ENCODE data around the gene MRAS.
"Not testable (repeated sequence)": the region's sequence is repeated elsewhere in the genome, so short reads cannot be mapped to it uniquely, and the experiment has no call there.

MRAS gene

DNA sequence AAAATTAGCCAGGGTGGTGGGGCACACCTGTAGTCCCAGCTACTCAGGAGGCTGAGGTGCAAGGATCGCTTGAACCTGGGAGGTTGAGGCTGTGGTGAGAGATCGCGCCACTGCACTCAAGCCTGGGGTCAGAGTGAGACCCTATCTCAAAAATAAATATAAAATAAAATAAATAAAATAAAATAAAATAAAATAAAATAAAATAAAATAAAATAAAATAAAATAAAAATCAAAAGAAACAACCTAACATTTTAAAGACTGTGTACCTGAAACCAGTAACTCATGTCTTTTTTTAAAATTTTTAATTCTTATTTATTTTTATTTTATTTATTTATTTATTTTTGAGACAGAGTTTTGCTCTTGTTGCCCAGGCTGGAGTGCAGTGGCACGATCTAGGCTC is 78.4 kb downstream of the MRAS start:
- DNase-seq: not testable (repeated sequence)

DNA sequence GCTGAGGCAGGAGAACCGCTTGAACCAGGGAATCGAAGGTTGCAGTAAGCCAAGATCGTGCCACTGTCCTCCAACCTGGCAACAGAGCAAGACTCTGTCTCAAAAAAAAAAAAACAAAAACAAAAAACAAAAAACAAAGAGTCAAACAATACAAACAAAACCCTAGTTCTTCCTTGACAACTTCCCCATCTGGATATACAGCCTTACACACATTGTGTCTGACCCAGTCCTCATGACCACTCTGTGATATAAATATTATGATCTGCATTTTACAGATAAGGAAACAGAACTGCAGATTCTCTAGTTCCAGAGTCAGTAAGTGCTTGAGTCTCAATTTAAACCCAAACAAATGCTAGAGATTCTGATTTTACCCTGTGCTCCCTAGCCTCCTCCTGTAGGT is 81.3 kb downstream of the MRAS start:
- no peak for DNase-seq

DNA sequence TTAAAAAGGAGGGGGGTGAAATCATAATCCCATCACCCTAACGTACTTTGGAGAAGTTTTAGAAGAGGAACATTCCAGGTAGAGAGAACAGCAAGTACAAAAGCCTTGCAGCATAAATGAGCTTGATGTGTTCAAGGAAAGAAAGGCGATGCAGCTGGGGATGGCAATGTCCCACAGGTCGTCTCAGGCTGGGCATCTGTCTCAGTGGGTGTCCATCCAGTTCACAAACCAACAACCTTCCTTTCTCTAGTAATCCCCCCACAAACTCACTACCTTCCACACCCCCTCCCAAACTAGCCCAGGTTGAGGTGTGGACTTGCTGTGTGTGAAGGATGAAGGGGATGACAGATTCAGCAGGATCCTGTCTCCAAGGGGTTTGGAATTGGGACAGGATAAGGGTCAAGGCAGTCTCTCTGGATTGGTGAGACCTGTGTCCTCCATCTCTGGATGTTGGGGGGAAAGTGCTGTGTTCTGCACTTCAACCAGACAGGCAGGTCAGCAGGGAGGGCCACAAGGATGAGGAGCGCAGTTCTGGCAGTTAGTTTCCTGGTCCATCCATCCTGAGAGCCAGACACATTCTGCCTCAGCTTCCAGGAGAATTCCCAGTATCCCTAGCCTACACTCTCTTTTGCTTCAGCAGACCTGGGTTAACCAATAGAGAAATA is 84.3 kb downstream of the MRAS start:
- no peak for DNase-seq

DNA sequence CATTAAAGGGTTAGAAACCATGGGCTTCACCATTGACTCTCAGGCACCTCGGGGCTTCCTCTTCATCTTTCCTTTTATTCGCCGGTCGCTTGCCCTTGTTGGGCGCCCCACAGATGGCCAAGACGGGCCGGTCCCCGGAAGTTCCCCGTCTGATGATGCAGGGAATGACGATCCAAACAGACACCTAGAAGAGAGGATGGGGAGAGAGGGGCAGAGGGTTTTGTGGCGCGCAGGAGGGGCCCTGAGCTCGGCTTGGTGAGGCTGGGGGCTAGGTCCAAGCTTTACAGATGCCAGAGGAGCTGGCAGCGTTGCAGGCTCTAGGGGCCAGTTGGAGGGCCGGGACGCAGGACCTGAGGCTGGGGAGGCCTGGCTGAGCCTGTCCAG is 85.5 kb downstream of the MRAS start:
- no peak for DNase-seq

DNA sequence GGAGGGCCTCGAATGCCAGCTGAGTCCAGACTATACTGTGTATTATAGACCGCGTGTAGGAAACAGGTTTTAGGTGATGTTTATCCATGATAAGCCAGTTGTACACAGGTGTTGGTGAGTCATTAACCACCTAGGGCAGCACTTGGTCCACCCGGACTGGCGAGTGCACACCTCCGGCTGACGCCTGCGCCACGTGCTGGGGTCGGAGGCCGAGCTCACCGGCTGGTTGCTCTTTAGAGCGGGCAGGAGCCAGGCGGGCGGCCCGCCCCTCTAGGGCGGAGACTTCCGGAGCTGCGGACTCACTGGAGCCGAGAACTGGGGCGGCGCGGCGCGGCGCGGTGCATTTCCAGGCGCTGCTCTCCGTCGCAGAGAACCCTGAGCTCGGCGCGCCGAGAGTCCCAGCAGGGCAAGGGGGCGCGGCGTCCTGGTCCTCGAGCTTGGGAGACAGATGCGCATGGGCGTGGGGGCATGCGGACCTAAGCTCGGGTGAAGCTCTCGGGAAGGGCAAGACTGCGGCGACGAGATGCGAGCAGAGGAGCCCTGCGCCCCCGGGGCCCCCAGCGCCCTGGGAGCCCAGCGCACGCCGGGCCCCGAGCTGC is 86.0 kb downstream of the MRAS start, which contains the start of gene ESYT3:
TSS of gene ESYT3 (plus strand) at position 341 of the 599 bp plus-strand sequence. CDS start at position 524, 183 bp downstream.
- peak; percentile 31 for DNase-seq

DNA sequence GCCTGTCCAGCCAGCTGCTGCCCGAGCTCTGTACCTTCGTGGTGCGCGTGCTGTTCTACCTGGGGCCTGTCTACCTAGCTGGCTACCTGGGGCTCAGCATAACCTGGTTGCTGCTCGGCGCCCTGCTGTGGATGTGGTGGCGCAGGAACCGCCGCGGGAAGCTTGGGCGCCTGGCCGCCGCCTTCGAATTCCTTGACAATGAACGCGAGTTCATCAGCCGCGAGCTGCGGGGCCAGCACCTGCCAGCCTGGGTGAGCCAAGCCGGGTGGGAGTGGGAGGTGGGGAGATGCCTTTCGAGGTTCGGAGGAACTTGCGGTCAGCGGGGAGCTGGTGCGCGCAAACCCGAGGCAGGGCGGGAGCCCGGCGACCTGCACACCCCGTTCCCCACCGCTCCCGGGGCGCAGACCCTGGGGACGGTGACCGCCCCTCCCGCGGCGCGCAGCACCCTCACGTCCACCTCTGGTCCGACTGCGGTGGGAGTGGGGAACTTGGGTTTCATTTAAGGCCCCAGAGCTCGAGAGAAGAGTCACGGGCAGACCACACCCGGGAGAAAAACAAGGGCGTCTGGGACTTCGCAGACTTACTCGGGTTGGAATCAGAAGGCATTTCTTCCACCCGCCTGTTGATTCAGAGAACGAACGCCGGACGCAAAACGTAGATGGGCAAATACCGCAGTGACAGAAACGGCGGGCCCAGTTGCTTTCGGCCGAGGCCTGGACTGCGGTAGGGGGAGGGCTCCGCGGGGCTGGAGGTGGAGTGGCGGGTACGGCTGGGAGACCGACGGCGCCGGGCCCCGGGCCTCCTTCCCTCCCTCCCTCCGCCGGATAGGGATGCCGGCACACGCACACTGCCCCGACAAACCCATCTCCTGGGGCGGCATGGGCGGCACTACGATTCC is 86.7 kb downstream of the MRAS start:
- no peak for DNase-seq

DNA sequence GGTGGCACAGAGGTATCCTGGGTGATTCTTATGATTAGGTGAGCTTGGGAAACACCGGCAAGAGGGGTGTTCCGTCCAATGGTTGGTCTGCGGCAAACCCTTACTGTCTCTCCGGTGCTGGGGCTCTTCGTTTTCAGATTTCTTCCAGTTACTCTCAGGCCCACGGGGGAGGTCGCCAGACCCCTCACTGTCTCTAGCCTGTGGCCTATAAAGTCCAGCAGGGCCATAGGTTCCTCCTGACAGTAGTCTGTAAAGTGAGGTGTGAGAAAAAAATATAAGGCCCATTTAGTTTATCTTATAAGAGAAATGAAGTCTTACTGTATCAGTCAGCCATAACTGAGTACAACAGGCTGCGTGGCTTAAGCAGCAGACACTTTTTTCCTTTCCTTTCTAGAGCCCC is 87.5 kb downstream of the MRAS start:
- DNase-seq: no peak

DNA sequence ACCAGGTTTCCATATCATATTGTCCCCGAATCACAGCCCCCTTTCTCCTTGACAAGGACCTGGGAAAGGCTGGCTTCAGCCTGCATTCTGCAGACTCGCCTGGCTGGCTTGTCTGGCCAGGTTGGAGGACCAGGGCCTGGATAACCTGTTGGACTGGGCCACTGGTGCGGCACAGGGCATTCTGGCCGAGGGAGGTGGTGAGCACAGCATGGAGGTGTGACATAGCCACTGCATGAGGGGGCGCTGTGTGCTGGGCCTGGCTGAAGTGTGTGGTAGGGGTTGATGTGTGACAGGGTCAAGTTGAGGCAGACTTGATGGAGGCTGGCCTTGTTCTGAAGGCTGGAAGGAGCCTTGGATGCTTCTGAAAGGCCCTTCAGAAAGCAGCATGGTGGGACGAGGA is 88.9 kb downstream of the MRAS start:
- no peak for DNase-seq

DNA sequence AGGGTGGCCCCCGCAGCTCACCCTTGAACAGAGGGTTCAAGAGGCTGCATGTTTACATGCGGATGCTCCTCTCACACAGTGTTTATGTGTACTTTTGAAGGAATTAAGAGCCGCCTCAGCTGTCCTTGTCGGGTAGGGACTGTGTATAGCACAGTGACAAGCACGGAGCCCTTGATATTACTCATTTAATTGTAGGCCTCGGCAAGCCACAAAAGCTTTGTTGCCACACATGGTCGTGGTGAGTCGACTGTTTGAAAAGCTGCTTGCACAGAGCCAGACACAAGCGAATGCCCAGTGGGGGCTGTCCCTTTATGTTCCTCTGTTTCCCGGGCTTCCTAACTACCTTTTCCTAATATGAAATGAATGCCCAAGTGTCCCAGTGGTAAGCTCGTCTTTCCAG is 90.5 kb downstream of the MRAS start:
- DNase-seq: no peak

DNA sequence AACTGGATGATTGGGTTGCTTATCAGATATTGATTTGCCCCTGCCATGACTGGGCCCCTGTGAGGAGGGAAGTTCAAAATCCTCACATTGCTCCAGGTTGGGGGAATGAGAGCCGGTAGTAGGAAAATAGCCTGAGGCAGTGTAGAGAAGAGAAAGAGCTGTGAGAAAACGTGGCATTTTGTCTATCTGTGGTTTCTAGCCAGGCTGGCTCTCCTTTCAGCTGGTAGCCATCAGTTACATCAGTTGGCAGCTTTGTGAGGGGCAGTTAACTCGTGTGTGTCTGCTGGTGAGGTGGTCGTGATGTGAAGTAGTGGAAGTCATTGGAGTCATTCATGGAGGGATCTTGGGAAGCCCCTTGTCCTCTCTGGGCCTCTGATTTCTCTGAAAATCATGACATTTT is 91.3 kb downstream of the MRAS start:
- DNase-seq: no peak

DNA sequence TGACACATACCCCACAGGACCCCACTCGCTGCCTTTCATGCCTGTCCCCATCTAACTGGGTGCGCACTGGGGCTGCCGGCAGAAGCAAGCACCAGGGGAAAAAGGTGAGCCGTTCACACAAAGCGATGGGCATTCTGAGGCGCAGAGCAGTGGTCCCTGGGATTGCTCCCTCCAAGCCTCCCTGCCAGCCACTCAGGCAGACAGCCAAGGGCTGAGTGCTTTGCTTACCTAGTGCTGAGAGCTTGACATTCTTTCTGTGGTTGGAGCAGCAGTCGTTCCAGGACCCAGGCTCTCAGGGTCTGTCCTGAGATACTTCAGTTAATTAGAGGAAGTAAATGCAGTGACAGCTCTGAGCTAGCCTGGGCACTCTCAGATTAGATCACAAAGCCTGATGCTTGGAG is 91.7 kb downstream of the MRAS start:
- DNase-seq: peak; percentile 40

DNA sequence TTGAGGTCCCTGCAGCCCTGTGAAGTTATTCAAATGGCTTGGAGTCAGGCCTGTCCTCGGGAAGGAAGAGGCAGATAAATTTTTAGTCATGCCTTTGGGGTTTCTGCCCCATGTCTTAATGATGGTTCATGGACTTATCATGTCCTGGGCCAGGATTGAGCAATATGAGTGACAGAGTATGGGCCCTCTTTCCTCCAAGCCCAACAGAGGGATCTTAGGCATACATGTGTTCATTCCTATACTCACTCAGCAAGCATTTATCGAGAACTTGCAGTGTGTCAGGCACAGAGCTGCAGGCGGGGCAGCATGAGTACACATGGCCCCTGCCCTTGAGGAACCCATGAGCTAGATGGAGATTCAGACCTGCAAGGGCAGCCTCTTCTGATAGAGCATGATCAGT is 92.2 kb downstream of the MRAS start:
- DNase-seq: no peak

DNA sequence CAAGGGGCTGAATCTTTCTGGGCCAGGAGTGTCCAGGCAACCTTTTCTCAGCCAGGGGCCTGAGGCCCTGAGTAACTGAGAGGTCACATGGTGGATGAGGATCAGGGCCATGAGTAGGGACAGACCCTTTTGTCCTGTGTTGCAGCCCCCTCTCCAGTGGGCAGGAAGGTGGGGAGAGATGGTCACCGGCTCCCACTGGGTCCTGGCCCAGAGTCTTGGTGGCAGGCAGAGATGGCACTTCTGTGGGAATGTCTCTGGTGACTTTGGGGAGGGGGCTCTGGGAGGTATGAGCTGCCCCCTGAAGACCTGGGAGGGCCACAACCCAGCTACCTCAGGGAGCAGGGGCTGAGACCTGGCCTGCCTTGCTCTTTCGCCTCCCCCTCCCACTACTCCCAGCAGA is 92.9 kb downstream of the MRAS start:
- DNase-seq: no peak

DNA sequence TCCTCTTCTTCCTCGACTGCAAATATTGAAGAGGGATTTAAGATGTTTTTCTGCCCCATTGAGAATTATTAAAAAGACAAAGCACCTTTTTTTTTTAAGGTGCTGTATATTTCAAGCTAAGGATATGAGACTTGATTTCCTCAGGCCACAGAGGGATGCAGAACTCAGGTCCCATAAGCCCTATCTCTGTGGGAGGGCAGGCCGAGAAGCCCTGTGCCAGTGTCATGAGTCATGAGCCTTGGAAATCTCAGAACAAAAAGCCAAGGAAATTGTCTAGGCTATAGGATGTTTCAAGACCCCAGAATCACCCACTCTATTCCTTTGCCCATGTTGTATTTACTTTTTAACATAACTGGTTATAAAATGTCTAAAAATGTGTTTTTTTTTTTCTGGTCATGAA is 93.4 kb downstream of the MRAS start:
- DNase-seq: no peak

DNA sequence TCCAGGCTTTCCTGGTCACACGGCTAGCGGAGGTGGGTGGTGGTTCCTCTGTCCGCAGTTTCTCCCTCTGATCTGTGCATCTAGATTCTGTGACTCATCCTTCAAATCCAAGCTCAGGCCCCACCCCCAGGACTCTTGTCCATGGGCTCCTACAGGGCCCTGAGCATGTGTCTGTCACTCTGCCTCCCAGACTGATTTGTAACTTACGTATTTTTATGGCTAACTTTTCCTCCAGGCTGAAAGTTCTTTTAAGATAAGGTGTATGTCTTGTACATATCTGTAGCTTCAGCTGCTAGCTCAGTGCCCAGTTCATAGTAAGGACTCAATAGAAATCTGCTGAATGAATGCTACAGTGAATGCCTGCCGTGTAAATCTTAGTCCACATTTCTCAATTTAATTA is 94.1 kb downstream of the MRAS start:
- no peak for DNase-seq

DNA sequence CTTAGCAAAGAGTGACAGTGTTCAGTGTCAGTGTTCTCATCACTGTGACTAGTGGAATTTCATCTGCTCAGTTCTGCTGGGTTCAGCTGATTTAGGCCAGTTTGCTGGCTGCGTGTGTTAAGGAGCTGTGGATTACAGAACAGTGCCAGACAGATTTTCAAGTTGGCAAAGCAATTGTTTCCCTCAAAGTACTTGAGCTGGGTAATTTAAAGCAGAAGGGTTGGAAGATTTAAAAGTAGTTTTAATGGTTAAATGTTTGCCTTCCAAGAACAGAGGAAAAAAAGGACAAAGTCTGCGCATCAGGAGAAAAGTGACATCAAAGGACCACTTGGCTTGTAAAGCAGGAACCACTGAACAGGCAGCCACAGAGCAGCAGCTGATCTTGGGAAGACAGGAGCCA is 94.7 kb downstream of the MRAS start:
- no peak for DNase-seq

DNA sequence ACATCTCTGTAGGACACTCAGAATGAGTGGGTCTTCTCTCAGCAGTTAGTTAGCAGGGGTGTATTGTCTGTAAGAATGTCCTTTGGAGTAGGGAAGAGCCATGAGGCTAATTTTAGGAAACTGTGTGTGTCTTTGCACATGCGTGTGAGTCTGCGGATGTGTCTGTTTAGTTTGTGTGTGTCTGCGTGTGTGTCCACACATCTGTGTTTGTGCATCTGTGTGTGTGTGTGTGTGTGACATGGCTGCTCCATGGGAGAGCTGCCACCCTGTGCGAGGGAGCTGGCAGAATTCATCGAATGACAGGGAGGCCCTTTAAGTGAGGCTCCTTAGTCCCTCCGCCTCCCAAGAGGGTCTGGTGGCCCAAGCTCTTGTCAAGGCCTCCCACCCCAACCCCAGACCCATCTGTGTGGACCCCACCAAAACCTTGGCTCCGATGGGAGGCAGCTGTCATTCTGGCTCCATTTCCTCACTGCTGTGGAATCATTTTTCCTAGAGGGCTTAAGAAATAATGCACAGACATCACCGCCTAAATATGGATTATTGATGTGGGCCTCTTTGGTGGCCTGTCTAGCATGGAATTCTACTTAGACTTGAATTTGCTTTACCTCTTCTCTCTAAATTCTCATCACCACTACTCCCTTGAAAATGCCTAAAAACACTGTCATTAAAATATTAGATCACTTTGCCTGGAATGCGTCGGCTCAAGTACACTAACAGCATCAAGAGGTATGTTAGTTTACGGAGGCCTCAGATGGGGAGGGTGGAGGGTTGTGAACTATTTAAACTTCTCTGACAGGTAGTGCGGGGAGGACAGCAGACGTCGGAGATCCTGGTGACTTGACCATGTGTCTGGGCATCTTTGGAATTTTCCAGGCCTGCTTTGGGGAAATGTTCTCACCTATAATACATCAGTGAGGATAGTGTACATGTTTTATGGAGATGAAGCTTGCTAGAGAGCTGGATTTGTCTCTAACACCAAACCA is 95.4 kb downstream of the MRAS start:
- no peak for DNase-seq

DNA sequence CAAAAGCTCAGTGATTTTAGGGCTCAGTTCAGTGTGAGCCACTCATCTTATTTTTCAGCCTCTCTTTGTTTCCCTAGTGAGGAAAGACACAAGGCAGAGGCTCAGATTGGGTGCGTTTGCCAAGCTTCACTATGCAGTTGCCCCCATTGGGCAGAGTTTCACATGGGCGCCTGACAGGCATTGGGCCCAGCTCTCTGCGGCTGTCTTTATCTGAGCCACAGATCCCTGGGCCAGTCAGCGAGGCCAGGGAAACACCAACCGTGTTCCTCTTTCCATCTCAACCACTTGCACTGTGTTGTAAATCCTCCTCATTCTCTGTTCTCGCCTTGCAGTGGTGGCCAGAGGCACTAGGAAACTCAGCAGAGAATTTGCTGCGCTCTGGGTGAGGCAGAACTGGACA is 96.9 kb downstream of the MRAS start:
- DNase-seq: no peak

DNA sequence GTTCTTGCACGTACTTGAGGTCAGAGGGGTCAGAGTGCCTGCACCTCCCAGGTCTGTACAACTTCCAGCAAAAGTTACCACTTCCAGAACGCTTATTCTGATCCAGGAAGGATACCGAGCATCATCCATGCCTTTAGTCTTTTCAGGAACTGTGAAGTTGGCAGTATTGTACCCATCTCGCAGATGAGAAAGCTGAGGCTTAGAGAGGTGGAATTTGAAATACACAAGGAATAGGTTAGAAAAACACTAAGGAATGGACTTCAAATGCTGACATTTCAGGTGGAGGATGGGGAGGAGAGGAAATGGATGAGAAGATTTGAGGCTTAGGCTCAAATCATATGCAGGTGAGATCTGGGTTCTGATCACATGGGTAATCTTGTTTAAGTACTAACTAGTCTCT is 97.3 kb downstream of the MRAS start:
- no peak for DNase-seq

DNA sequence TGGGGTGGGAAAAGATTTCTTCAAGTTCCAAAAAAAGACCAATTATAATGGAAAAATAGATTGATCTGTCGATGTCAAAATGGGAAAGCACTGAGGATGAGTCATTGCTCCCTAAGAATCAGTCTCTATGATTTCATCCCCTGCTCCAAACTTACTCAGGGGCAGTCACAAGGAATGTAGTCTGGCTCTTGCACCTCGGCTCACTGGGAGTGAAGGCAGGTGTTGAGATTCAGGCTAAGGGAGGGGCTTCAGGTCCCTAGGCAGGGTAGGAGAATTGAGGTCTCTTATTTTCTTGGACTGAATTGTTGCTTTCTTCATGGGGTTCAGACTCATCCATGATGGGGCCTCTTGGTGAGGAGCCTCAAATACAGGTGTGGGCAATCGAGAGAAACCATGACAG is 100.3 kb downstream of the MRAS start:
- no peak for DNase-seq

DNA sequence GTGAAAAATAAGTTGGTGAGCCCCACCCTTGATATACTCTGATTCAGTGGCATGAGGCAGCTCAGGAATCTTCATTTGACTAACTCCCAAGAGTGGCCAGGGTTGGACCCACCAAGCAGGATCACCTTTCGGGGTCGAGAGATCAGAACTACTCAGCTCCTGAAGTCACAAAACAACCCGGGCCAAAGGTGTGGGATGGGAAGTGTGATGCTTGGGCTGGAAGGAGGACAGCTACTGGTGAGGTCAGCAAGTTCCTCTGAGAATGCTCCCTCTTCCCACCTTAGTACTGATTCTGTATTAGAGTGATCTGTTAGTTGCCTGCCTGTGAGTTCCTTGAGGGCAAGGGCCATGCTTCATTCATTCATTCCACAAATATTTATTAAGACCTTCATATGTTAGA is 101.1 kb downstream of the MRAS start:
- no peak for DNase-seq

DNA sequence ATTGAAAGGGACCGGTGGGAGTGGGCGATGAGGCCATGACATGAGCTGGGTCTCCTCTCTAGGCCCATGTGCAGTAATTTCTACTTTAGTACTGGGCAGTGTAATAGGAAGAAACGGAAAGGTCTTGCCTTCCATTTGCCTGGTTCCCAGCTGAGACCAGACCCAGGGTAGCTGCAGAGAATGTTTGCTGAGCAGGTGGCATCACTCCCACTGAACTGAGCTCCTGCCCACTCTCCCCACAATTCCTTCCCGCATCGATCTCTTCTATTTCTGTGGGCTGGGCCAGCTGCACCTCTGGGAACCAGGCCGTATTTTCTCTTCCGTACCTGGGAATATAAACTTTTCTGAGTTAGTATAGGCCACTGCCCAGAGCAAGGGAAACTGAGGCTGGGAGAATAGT is 101.8 kb downstream of the MRAS start:
- DNase-seq: no peak

Measured in NCI-H510A (cell line).